Esophagus squamous epithelium (tissue), 4 donors: ENCODE results near the gene RARRES1.

Experiments
- POLR2A ChIP-seq, 4 donors: fragments of 450-650 bp; IDR thresholded peaks; one replicate each; pipeline ENCODE4 v1.6.1; 2017; ENCODE audit warnings: antibody characterized with exemption in 4 of 4, mild to moderate bottlenecking in 4 of 4, moderate library complexity in 3 of 4
- TF ChIP-seq, protein P1 (sequence below), 6 experiments: fragments of 450-650 bp in 4 of 6; fragments of 200-600 bp in 2 of 6; sonication (generic) in 2 of 6; IDR thresholded peaks; one replicate each; pipeline ENCODE4 v1.5.1; 2016 to 2019; ENCODE audit warnings: antibody characterized with exemption in 6 of 6, mild to moderate bottlenecking in 4 of 6, moderate library complexity in 4 of 6

DNA sequence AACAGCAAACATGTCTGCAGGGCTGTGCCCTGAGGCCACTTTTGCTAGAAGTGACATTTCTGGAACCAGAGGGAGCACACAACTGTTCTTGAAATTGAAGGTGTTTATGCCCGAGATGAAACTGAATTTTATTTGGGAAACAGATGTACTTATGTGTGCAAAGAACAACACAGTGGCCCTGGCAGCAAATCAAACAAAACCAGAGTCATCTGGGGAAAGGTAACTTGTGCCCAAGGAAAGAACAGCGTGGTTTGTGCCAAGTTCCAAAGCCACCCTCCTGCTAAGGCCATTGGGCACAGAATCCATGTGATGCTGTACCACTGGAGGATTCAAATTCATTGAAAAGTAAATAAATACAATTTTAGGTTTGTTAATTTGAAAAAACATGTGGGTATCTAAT lies 31.2 kb upstream of the RARRES1 start:
- TF ChIP-seq, protein P1, sequence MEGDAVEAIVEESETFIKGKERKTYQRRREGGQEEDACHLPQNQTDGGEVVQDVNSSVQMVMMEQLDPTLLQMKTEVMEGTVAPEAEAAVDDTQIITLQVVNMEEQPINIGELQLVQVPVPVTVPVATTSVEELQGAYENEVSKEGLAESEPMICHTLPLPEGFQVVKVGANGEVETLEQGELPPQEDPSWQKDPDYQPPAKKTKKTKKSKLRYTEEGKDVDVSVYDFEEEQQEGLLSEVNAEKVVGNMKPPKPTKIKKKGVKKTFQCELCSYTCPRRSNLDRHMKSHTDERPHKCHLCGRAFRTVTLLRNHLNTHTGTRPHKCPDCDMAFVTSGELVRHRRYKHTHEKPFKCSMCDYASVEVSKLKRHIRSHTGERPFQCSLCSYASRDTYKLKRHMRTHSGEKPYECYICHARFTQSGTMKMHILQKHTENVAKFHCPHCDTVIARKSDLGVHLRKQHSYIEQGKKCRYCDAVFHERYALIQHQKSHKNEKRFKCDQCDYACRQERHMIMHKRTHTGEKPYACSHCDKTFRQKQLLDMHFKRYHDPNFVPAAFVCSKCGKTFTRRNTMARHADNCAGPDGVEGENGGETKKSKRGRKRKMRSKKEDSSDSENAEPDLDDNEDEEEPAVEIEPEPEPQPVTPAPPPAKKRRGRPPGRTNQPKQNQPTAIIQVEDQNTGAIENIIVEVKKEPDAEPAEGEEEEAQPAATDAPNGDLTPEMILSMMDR (IDR thresholded peaks at IDR 0.05) = no peak
- no peak for TF ChIP-seq POLR2A (IDR thresholded peaks at IDR 0.05)
